Activated naive CD8-positive, alpha-beta T cell treated with anti-CD3 and anti-CD28 coated beads for 36 hours (primary cell): ENCODE measurements around the gene ZNFX1. TPM values are rescaled to one million over a fixed set of nuclear protein-coding genes. Genes with fewer than 3 reads are reported as not detected.
A peak's percentile ranks its signal among the peaks of the same experiment; 100 is the strongest.
"Not testable (repeated sequence)": the region's sequence is repeated elsewhere in the genome, so short reads cannot be mapped to it uniquely, and the experiment has no call there.

ENCODE experiments used
- DNase-seq: peaks from one replicate; pipeline ENCODE4 v3.0.0; 2021
- H3K27ac Mint-ChIP-seq: one replicate; pipeline ENCODE4 v1.8.0; 2022; ENCODE audit warnings: mild to moderate bottlenecking, moderate library complexity, mixed read lengths
- H3K27me3 Mint-ChIP-seq: one replicate; pipeline ENCODE4 v1.8.0; 2022; ENCODE audit warnings: mild to moderate bottlenecking, mixed read lengths
- H3K36me3 Mint-ChIP-seq: one replicate; pipeline ENCODE4 v1.8.0; 2021; ENCODE audit warnings: mild to moderate bottlenecking, mixed read lengths
- H3K4me1 Mint-ChIP-seq: one replicate; pipeline ENCODE4 v1.8.0; 2021; ENCODE audit warnings: mixed read lengths
- H3K4me3 Mint-ChIP-seq: one replicate; pipeline ENCODE4 v1.8.0; 2022; ENCODE audit warnings: mild to moderate bottlenecking, moderate library complexity, mixed read lengths
- H3K9me3 Mint-ChIP-seq: one replicate; pipeline ENCODE4 v1.8.0; 2022; ENCODE audit warnings: mixed read lengths
- total RNA-seq, 2 experiments: library from RNA; stranded (reverse); gene quantifications; one replicate each; pipeline ENCODE4 v1.2.3, GENCODE V29; 2021

The ZNFX1 gene
- total RNA-seq: 10 to 100 TPM; 45.8 to 48.0 TPM

GRCh38 chr20:49278036-49278817, at the start of gene ZNFX1:
TSS of gene ZNFX1 (minus strand) at chr20:49278057. CDS start at chr20:49275839, 2,218 bp downstream.
- Mint-ChIP-seq H3K9me3 (peaks cover 32% of the 10 kb centered on the region), H3K27ac (peak within 1 kb of the TSS; percentile 100), H3K4me3 (peak within 1 kb of the TSS; percentile 100), H3K36me3 (peaks cover 82% of the 10 kb centered on the region), H3K4me1 (peaks cover 70% of the 10 kb centered on the region), H3K27me3 (peaks cover 43% of the 10 kb centered on the region)
- peak; percentile 98 for DNase-seq

- no peaks in the 10 kb centered on the region for H3K9me3 Mint-ChIP-seq
- H3K4me3 Mint-ChIP-seq: no peak overlapping the region
- no peaks in the 10 kb centered on the region for H3K36me3 Mint-ChIP-seq
- H3K27me3 Mint-ChIP-seq: peaks cover 15% of the 10 kb centered on the region
- peaks cover 11% of the 10 kb centered on the region for H3K4me1 Mint-ChIP-seq
- DNase-seq: no peak
- no peak overlapping the region for H3K27ac Mint-ChIP-seq
Measured at GRCh38 chr20:49326026-49326425, 48.2 kb upstream of the ZNFX1 start.

DNA sequence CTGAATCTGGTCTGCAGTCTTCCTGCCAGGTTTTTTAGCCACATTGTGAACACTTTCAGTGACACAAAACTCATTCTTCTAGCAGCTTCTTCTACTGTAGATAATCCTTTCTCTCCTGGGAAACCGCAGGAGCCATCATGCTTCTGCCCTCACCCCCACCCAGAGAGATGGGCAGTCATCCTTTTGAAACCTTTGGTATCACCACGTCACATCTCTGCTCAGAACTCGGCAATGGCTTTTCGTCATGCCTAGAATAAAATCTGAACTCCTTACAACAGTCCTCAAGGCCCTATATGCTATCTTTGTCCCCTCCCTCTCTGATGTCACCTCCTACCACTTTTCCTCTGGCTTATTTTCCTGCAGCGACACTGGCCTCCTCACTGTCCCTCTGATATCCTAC, 46.4 kb upstream of the ZNFX1 start:
- no peaks in the 10 kb centered on the region for H3K36me3 Mint-ChIP-seq
- H3K27me3 Mint-ChIP-seq: peaks cover 28% of the 10 kb centered on the region
- peaks cover 12% of the 10 kb centered on the region for H3K4me1 Mint-ChIP-seq
- no peaks in the 10 kb centered on the region for H3K9me3 Mint-ChIP-seq
- no peak for DNase-seq
- H3K4me3 Mint-ChIP-seq: no peak overlapping the region
- H3K27ac Mint-ChIP-seq: no peak overlapping the region

DNA sequence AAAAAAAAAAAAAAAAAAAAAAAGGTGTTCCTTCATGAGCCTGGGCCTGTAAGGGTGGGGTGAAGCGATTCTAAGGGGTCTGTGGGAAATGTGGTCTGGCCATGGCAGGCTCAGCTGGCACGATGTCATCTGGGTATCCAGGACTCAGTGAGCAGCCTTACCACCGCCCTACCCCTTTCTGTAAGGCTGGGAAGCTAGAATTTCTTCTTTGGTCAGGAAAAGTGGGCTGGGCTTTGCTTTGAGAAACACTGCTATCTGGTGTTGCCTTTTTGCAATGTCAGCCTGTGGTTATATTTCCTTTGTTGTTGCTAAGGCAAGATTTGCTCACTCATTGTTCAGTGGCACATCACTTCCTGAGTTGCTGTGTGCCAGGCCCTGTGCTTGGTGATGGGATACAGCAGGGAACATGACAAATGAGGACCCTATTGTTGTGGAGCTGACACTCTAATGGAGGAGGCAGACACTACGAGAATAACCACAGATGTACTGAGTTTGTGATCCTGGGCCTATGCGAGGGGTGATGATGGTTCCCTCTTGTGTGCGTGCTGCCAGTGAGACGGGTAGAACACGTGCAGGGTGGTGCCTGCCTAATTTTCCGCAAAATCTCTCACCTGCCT, 45.9 kb upstream of the ZNFX1 start:
- DNase-seq: peak; percentile 4
- Mint-ChIP-seq H3K27ac (no peak overlapping the region), H3K36me3 (no peaks in the 10 kb centered on the region), H3K4me3 (no peak overlapping the region), H3K4me1 (peaks cover 18% of the 10 kb centered on the region), H3K27me3 (peaks cover 34% of the 10 kb centered on the region), H3K9me3 (no peaks in the 10 kb centered on the region)

- no peak overlapping the region for H3K27ac Mint-ChIP-seq
- H3K27me3 Mint-ChIP-seq: peaks cover 59% of the 10 kb centered on the region
- no peak for DNase-seq
- peaks cover 2% of the 10 kb centered on the region for H3K36me3 Mint-ChIP-seq
- no peaks in the 10 kb centered on the region for H3K9me3 Mint-ChIP-seq
- H3K4me1 Mint-ChIP-seq: peaks cover 22% of the 10 kb centered on the region
- H3K4me3 Mint-ChIP-seq: no peak overlapping the region
Measured at GRCh38 chr20:49320460-49320859, 42.6 kb upstream of the ZNFX1 start.

DNA sequence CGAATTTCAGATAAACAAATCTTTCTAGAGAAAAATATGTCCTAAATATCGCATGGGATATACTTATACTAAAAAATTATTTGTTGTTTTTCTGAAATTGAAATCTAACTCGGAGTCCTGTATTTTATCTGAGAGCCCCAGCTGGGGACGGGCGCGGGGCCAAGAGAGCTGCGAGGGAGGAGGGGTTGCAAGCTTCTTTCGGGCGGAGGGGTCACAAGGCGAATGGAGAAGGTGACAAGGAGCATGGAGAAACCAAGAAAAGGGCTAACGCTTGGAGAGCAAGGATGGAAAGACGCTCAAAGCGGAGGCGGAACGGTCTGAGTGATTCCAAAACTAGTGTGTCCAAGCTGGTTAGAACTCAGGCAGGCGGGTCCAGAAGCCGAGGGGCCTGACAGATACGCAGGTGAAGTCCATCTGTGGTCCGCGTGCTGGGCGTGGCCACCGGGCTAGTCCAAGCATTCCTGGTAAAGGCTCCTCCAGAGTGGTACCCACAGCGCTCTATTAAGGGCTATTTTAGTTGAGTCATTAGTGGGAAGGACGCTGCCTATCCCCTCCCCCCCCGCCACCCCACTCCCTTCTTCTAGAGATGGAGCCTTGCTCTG, 41.5 kb upstream of the ZNFX1 start:
- Mint-ChIP-seq H3K27me3 (peaks cover 59% of the 10 kb centered on the region), H3K4me1 (peaks cover 22% of the 10 kb centered on the region), H3K27ac (no peak overlapping the region), H3K9me3 (no peaks in the 10 kb centered on the region), H3K4me3 (peak overlapping the region; percentile 84), H3K36me3 (peaks cover 2% of the 10 kb centered on the region)
- no peak for DNase-seq

DNA sequence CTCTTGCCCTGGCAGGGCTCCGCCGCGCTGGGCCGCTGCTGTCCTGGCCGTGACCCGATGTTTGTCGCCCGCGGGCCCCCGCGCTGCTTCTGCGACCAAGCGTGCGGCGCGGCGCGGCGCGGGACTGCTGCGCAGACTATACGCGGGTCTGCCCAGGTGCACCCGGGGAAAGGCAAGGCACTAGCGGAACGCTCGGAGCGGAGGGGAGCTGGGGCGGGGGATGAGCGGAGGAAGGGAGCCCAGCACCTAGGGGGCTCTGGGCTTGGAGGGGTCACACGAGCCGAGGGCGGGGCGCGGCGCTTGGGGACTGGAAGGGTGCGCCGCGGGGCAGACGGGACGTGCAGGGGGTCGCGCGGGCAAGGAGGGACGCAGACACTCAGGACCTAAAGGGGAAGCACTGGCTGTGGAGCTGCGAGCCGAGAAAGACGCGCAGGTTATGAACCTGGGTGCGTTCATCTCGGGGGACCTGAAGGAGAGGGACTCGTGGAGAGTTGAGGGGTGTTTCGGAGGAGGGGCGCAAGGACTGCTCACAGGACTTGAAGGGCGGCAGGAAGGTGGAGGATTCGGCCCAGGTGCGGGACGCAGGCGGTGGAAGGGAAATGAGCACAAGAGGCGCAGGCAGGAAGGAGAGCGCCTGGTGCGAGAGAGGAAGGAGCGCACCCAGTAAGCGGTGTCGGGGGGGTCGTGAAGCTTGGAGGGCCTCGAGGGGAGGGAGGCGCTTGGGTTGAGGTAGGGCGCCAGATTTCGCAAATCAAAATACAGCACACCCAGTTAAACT, 40.8 kb upstream of the ZNFX1 start:
- H3K4me1 Mint-ChIP-seq: peaks cover 17% of the 10 kb centered on the region
- peak; percentile 21 for DNase-seq
- H3K4me3 Mint-ChIP-seq: peak overlapping the region; percentile 84
- peaks cover 2% of the 10 kb centered on the region for H3K36me3 Mint-ChIP-seq
- H3K9me3 Mint-ChIP-seq: no peaks in the 10 kb centered on the region
- peaks cover 59% of the 10 kb centered on the region for H3K27me3 Mint-ChIP-seq
- H3K27ac Mint-ChIP-seq: no peak overlapping the region

GRCh38 chr20:49318091-49318429, 40.2 kb upstream of the ZNFX1 start:
- Mint-ChIP-seq H3K9me3 (no peaks in the 10 kb centered on the region), H3K4me3 (peak overlapping the region; percentile 14), H3K27me3 (peaks cover 59% of the 10 kb centered on the region), H3K36me3 (peaks cover 2% of the 10 kb centered on the region), H3K27ac (no peak overlapping the region), H3K4me1 (peaks cover 12% of the 10 kb centered on the region)
- DNase-seq: no peak

GRCh38 chr20:49316704-49317103, 38.8 kb upstream of the ZNFX1 start:
- peaks cover 2% of the 10 kb centered on the region for H3K36me3 Mint-ChIP-seq
- no peak overlapping the region for H3K27ac Mint-ChIP-seq
- peaks cover 54% of the 10 kb centered on the region for H3K27me3 Mint-ChIP-seq
- DNase-seq: no peak
- peaks cover 10% of the 10 kb centered on the region for H3K4me1 Mint-ChIP-seq
- no peaks in the 10 kb centered on the region for H3K9me3 Mint-ChIP-seq
- no peak overlapping the region for H3K4me3 Mint-ChIP-seq

DNA sequence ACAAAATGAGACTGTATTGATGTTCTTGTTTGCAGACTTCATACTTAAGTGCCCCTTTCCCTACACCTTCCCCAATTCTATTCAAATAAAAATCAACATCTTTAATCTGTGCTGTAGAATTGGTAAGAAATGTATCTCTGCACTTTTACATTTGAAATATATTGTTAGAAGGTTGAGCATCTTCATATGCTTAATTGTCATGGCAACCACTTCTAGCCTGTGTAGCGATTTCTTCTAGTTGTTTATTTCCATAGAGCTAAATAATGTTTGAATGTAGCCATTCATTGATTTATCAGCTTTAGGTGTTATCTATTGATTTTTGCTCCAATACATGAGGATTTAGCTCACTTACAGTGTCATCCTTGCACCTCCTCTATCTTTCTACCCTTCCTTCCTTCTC, 37.7 kb upstream of the ZNFX1 start:
- peaks cover 2% of the 10 kb centered on the region for H3K9me3 Mint-ChIP-seq
- peaks cover 43% of the 10 kb centered on the region for H3K27me3 Mint-ChIP-seq
- no peak overlapping the region for H3K4me3 Mint-ChIP-seq
- H3K4me1 Mint-ChIP-seq: peaks cover 13% of the 10 kb centered on the region
- peaks cover 2% of the 10 kb centered on the region for H3K36me3 Mint-ChIP-seq
- H3K27ac Mint-ChIP-seq: no peak overlapping the region
- DNase-seq: no peak

GRCh38 chr20:49314052-49314451, 36.2 kb upstream of the ZNFX1 start:
- H3K36me3 Mint-ChIP-seq, DNase-seq, H3K27ac Mint-ChIP-seq, H3K4me3 Mint-ChIP-seq, H3K9me3 Mint-ChIP-seq: not testable (repeated sequence)
- H3K27me3 Mint-ChIP-seq: peaks cover 28% of the 10 kb centered on the region
- peaks cover 14% of the 10 kb centered on the region for H3K4me1 Mint-ChIP-seq

- no peak for DNase-seq
- H3K36me3 Mint-ChIP-seq: peaks cover 5% of the 10 kb centered on the region
- H3K4me3 Mint-ChIP-seq: no peak overlapping the region
- peaks cover 7% of the 10 kb centered on the region for H3K9me3 Mint-ChIP-seq
- H3K27me3 Mint-ChIP-seq: peaks cover 20% of the 10 kb centered on the region
- H3K4me1 Mint-ChIP-seq: peaks cover 11% of the 10 kb centered on the region
- no peak overlapping the region for H3K27ac Mint-ChIP-seq
Measured at GRCh38 chr20:49313283-49313682, 35.4 kb upstream of the ZNFX1 start.

GRCh38 chr20:49312661-49313060, 34.8 kb upstream of the ZNFX1 start:
- Mint-ChIP-seq H3K9me3 (peaks cover 7% of the 10 kb centered on the region), H3K27ac (no peak overlapping the region)

GRCh38 chr20:49310705-49311104, 32.8 kb upstream of the ZNFX1 start:
- peak overlapping the region; percentile 2 for H3K27ac Mint-ChIP-seq
- no peak overlapping the region for H3K4me3 Mint-ChIP-seq
- DNase-seq: no peak
- peaks cover 3% of the 10 kb centered on the region for H3K36me3 Mint-ChIP-seq
- H3K4me1 Mint-ChIP-seq: peaks cover 9% of the 10 kb centered on the region
- H3K9me3 Mint-ChIP-seq: peaks cover 7% of the 10 kb centered on the region
- no peaks in the 10 kb centered on the region for H3K27me3 Mint-ChIP-seq

More at GRCh38 chr20:49312661-49313060, 34.8 kb upstream of the ZNFX1 start:
- H3K36me3 Mint-ChIP-seq: peaks cover 5% of the 10 kb centered on the region
- peaks cover 9% of the 10 kb centered on the region for H3K4me1 Mint-ChIP-seq
- no peak overlapping the region for H3K4me3 Mint-ChIP-seq
- peaks cover 14% of the 10 kb centered on the region for H3K27me3 Mint-ChIP-seq
- DNase-seq: no peak

DNA sequence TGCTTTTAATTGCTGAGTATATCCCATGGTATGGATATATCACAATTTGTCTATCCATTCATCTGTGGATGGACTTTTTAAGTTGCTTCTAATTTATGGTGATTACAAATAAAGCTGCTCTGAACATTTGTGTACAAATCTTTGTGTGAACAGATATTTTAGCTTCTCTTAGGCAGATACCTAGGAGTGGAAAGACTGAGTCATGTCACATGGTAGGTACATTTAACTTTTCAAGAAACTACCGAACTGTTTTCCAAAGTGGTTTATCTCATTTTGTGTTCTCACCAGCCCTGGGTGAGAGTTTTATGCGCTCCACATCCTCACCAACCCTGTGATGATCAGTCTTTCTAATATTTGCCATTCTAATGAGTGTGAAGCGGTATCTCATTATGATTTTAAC, 31.0 kb upstream of the ZNFX1 start:
- no peak for DNase-seq
- no peak overlapping the region for H3K27ac Mint-ChIP-seq
- peaks cover 3% of the 10 kb centered on the region for H3K36me3 Mint-ChIP-seq
- peaks cover 13% of the 10 kb centered on the region for H3K4me1 Mint-ChIP-seq
- H3K27me3 Mint-ChIP-seq: no peaks in the 10 kb centered on the region
- H3K9me3 Mint-ChIP-seq: peaks cover 7% of the 10 kb centered on the region
- H3K4me3 Mint-ChIP-seq: no peak overlapping the region
